Psoas muscle (tissue), 7 donors: ENCODE measurements around the gene DAPL1. TPM values are rescaled to one million over a fixed set of nuclear protein-coding genes. Genes with fewer than 3 reads are reported as not detected.

Experiments used
- polyA plus RNA-seq, 3 donors: library from polyadenylated mRNA; stranded (reverse); fragments of 200-250 nt; gene quantifications; one replicate each; pipeline ENCODE4 v1.2.3, GENCODE V29; 2013
- total RNA-seq, 4 donors: library from RNA; stranded (reverse); fragmentation: NEBNext Ultra II Directional in 2 of 4; extraction: Animal tissue kit (Norgen Biotek cat#: 25700) in 2 of 4; gene quantifications; one replicate each; pipeline versions ENCODE4 v1.2.1 to v1.2.4, GENCODE V29; 2021 to 2023
- donor health status: healthy with polysubstance abuse.
- donor health status: DM: no; HTN: no; CAD: no; lungs with moderate emphysema.
- donor health status: Bipolar disorder and iron deficiency.
- donor health status: healthy.
- donor health status: DM: no; HTN: no; CAD: no.
- donor health status: DM: no; HTN: no; CAD: no.
- donor health status: DM: yes; HTN: yes; CAD: no.

DAPL1 gene
- total and polyA plus RNA-seq, 7 donors = not detected

Other genes with a start within 250 kb of the DAPL1 start
- 1 to 10 TPM; 3.2 to 7.5 (median 4.8) TPM for gene TANC1, start 173.3 kb downstream of the DAPL1 start, total RNA-seq
- 1 to 10 TPM; 1.9 to 2.2 (median 2.1) TPM for gene TANC1, start 173.3 kb downstream of the DAPL1 start, polyA plus RNA-seq